ENCODE data around the gene SYT3.
"Not testable (repeated sequence)": the region's sequence is repeated elsewhere in the genome, so short reads cannot be mapped to it uniquely, and the experiment has no call there.

The SYT3 gene

GRCh38 chr19:50601407-50602088 lies 38.1 kb downstream of the SYT3 start:
- no peak for DNase-seq

DNA sequence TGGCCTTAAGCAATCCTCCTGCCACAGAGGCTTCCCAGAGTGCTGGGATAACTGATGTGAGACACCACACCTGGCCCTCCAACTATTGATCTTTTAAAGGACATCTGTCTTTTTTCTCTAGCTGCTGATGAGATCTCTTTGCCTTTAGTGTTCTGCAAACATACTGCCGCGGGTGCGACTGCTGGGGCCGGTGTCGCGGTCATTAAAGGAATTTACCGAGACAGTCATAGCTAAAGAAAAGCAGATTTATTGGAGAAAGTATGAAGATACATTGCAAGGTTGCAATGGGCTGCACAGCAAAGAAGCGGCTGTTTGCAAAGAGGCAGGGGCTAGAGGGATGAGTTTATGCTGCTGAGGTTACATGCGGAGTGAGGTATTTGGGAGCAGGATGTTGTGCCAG lies 40.3 kb downstream of the SYT3 start:
- DNase-seq, result no peak

- no peak for DNase-seq
Measured at GRCh38 chr19:50590191-50590590, 49.5 kb downstream of the SYT3 start.

DNA sequence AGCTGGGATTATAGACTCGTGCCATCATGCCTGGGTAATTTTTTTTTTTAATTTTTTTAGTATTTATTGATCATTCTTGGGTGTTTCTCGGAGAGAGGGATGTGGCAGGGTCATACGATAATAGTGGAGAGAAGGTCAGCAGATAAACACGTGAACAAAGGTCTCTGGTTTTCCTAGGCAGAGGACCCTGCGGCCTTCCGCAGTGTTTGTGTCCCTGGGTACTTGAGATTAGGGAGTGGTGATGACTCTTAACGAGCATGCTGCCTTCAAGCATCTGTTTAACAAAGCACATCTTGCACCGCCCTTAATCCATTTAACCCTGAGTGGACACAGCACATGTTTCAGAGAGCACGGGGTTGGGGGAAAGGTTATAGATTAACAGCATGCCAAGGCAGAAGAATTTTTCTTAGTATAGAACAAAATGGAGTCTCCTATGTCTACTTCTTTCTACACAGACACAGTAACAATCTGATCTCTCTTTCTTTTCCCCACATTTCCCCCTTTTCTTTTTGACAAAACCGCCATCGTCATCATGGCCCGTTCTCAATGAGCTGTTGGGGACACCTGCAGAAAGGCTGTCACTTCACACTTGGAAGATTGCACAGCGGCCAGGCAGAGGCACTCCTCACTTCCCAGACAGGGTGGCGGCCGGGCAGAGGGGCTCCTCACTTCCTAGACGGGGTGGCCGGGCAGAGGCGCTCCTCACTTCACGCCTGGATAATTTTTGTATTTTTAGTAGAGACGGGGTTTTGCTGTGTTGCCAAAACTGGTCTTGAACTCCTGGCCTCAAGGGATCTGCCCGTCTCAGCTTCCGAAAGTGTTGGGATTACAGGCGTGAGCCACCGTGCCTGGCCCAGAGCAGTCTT lies 57.7 kb downstream of the SYT3 start:
- not testable (repeated sequence) for DNase-seq

DNA sequence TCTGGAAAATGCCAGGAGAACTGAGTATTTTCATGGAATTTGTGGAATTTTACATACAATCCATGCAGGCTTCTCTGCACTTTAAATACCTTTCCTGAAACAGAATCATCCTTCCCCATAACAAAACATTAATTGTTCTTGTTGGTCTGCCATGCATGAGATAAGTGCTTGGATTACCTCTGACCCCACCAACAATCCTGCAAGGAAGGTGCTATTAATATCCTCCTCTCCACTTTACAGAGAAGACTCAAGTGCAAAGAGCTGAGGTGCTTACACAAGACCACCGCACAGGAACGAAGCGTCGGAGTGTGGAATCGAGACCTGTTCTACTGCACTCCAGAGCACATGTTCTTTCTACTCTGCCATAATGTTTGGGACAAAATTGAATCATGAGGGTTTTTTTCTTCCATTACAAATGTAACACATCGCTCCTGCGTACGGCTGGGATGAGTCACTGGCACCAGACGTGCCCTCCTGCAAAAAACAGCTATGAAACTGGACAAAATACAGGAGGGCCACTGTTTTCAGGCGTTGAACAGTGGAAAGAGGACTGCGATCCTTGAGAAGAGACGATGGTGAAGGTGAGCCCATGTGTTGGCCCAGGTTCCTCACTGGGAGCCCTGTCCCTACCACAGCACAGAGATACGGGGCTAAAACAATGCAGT lies 58.6 kb downstream of the SYT3 start:
- no peak for DNase-seq

- DNase-seq, result no peak
Measured at GRCh38 chr19:50580240-50580639, 59.4 kb downstream of the SYT3 start.

GRCh38 chr19:50576769-50577168 lies 62.9 kb downstream of the SYT3 start:
- DNase-seq, result not testable (repeated sequence)

GRCh38 chr19:50573741-50574461 lies 65.8 kb downstream of the SYT3 start:
- DNase-seq, result no peak

All from NCI-H187 treated with DMSO at 0.1 percent for 48 hours (cell line).